ENCODE results near the gene PLK1.

PLK1 gene

GRCh38 chr16:23690771-23691482 is 12.2 kb downstream of the PLK1 start:
- H2AK5ac ChIP-seq (ENCODE audit: low read length, severe bottlenecking) = no peak overlapping the region
- 98% methylated on average over 24 of the region's 25 CpGs for WGBS
- H3K18ac ChIP-seq (ENCODE audit: low read depth in 1 of 2, low read length in 2 of 2) = no peak overlapping the region
- H3K4ac ChIP-seq (ENCODE audit: low read depth in 1 of 2, low read length in 2 of 2) = no peak overlapping the region
- no peak overlapping the region for H2BK5ac ChIP-seq (ENCODE audit: low read depth, low read length, poor library complexity, severe bottlenecking)
- no peaks in the 10 kb centered on the region for H3K9me3 ChIP-seq (ENCODE audit: control insufficient read depth, low read length)
- peaks cover 55 to 58% of the 10 kb centered on the region in 2 experiments for H3K36me3 ChIP-seq (ENCODE audit: control insufficient read depth in 1 of 2, insufficient read depth in 2 of 2, low read depth in 1 of 2, low read length in 2 of 2)
- peaks cover 24% of the 10 kb centered on the region for H3K4me1 ChIP-seq (ENCODE audit: control insufficient read depth, insufficient read depth, low read depth, low read length)
- no peak overlapping the region for H3K9ac ChIP-seq (ENCODE audit: low read length)
- H2BK15ac ChIP-seq (ENCODE audit: low read depth, poor library complexity, severe bottlenecking) = no peak overlapping the region
- DNase-seq = no peak
- H3K4me3 ChIP-seq (ENCODE audit: insufficient read depth in 1 of 2, low read depth in 1 of 2, low read length in 2 of 2) = no peak overlapping the region
- no peak overlapping the region for H2BK12ac ChIP-seq (ENCODE audit: low read length in 2 of 2)
- H3K14ac ChIP-seq (ENCODE audit: low read length in 2 of 2) = no peak overlapping the region
- H4K91ac ChIP-seq (ENCODE audit: low read length) = no peak overlapping the region
- no peak overlapping the region for H3K4me2 ChIP-seq (ENCODE audit: low read length, poor library complexity, severe bottlenecking)
- no peaks in the 10 kb centered on the region for H3K27me3 ChIP-seq (ENCODE audit: control insufficient read depth in 1 of 2, insufficient read depth in 1 of 2, low read length in 2 of 2)
- H3K27ac ChIP-seq (ENCODE audit: low read length, poor library complexity, severe bottlenecking) = no peak overlapping the region
- no peak overlapping the region for H4K8ac ChIP-seq (ENCODE audit: low read length)
- peaks cover 29% of the 10 kb centered on the region for H3K79me1 ChIP-seq (replicated peaks; ENCODE audit: low read length, poor library complexity, severe bottlenecking)
- no peak overlapping the region for H2BK120ac ChIP-seq (ENCODE audit: low read depth, low read length)
- no peak overlapping the region for H2AFZ ChIP-seq (ENCODE audit: low read depth, low read length)
- no peak overlapping the region for H3K23ac ChIP-seq (ENCODE audit: low read length in 2 of 2)

- peaks cover 24% of the 10 kb centered on the region for H3K4me1 ChIP-seq (ENCODE audit: control insufficient read depth, insufficient read depth, low read depth, low read length)
- no peaks in the 10 kb centered on the region for H3K27me3 ChIP-seq (ENCODE audit: control insufficient read depth in 1 of 2, insufficient read depth in 1 of 2, low read length in 2 of 2)
- no peak for DNase-seq
- H2BK5ac ChIP-seq (ENCODE audit: low read depth, low read length, poor library complexity, severe bottlenecking) = no peak overlapping the region
- no peak overlapping the region for H3K27ac ChIP-seq (ENCODE audit: low read length, poor library complexity, severe bottlenecking)
- no peak overlapping the region for H3K23ac ChIP-seq (ENCODE audit: low read length in 2 of 2)
- H3K14ac ChIP-seq (ENCODE audit: low read length in 2 of 2) = no peak overlapping the region
- no peak overlapping the region for H2BK15ac ChIP-seq (ENCODE audit: low read depth, poor library complexity, severe bottlenecking)
- H3K9me3 ChIP-seq (ENCODE audit: control insufficient read depth, low read length) = no peaks in the 10 kb centered on the region
- no peak overlapping the region for H4K8ac ChIP-seq (ENCODE audit: low read length)
- H3K9ac ChIP-seq (ENCODE audit: low read length) = no peak overlapping the region
- H2BK120ac ChIP-seq (ENCODE audit: low read depth, low read length) = no peak overlapping the region
- H3K4me3 ChIP-seq (ENCODE audit: insufficient read depth in 1 of 2, low read depth in 1 of 2, low read length in 2 of 2) = no peak overlapping the region
- no peak overlapping the region for H3K18ac ChIP-seq (ENCODE audit: low read depth in 1 of 2, low read length in 2 of 2)
- no peak overlapping the region for H3K4ac ChIP-seq (ENCODE audit: low read depth in 1 of 2, low read length in 2 of 2)
- H3K36me3 ChIP-seq (ENCODE audit: control insufficient read depth in 1 of 2, insufficient read depth in 2 of 2, low read depth in 1 of 2, low read length in 2 of 2) = peaks cover 49 to 55% of the 10 kb centered on the region in 2 experiments
- H4K91ac ChIP-seq (ENCODE audit: low read length) = no peak overlapping the region
- peaks cover 28% of the 10 kb centered on the region for H3K79me1 ChIP-seq (replicated peaks; ENCODE audit: low read length, poor library complexity, severe bottlenecking)
- no peak overlapping the region for H2AK5ac ChIP-seq (ENCODE audit: low read length, severe bottlenecking)
- no peak overlapping the region for H2AFZ ChIP-seq (ENCODE audit: low read depth, low read length)
- H3K4me2 ChIP-seq (ENCODE audit: low read length, poor library complexity, severe bottlenecking) = no peak overlapping the region
- H2BK12ac ChIP-seq (ENCODE audit: low read length in 2 of 2) = no peak overlapping the region
- WGBS = 98% methylated on average over 10 of the region's 10 CpGs
Measured at GRCh38 chr16:23691483-23692189, 12.9 kb downstream of the PLK1 start.

DNA sequence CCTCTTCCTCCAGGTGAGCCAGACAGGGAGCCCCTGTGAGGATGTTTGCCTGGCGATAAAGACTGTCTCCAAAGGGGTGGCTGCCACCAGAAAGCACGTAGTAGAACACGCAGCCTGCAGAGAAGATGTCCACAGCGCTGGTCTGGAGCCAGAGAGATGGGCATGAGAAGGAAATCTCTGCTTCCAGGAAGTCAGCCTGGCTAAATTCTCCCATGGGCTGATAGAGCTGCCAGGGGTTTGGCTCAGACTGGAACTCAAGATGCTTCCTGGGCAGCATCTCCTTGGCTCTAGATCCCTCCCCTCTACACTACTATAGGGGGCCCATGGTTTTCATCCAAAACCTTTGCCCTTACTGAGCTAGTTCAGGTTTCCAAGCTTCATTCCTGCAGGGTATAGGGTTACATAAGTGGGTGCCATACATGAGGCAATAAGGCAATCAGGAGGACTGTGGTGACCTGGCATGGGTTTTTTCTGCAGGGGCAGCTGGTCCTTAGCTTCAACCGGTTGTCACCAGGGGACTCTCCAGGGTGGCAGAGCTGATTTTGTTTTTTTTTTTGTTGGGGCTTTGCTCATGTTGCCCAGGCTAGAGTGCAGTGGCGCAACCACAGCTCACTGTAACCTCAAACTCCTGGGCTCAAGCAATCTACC is 13.6 kb downstream of the PLK1 start:
- H2AK5ac ChIP-seq (ENCODE audit: low read length, severe bottlenecking) = no peak overlapping the region
- H3K23ac ChIP-seq (ENCODE audit: low read length in 2 of 2) = no peak overlapping the region
- H3K79me1 ChIP-seq (replicated peaks; ENCODE audit: low read length, poor library complexity, severe bottlenecking) = peaks cover 24% of the 10 kb centered on the region
- H3K9me3 ChIP-seq (ENCODE audit: control insufficient read depth, low read length) = no peaks in the 10 kb centered on the region
- no peak overlapping the region for H3K4me2 ChIP-seq (ENCODE audit: low read length, poor library complexity, severe bottlenecking)
- no peak overlapping the region for H3K9ac ChIP-seq (ENCODE audit: low read length)
- H4K91ac ChIP-seq (ENCODE audit: low read length) = no peak overlapping the region
- no peak overlapping the region for H2BK15ac ChIP-seq (ENCODE audit: low read depth, poor library complexity, severe bottlenecking)
- WGBS = over 99% methylated on average over 6 of the region's 6 CpGs
- H3K4me3 ChIP-seq (ENCODE audit: insufficient read depth in 1 of 2, low read depth in 1 of 2, low read length in 2 of 2) = no peak overlapping the region
- H2AFZ ChIP-seq (ENCODE audit: low read depth, low read length) = no peak overlapping the region
- H3K14ac ChIP-seq (ENCODE audit: low read length in 2 of 2) = no peak overlapping the region
- DNase-seq = no peak
- H3K27me3 ChIP-seq (ENCODE audit: control insufficient read depth in 1 of 2, insufficient read depth in 1 of 2, low read length in 2 of 2) = no peaks in the 10 kb centered on the region
- no peak overlapping the region for H2BK5ac ChIP-seq (ENCODE audit: low read depth, low read length, poor library complexity, severe bottlenecking)
- no peak overlapping the region for H3K18ac ChIP-seq (ENCODE audit: low read depth in 1 of 2, low read length in 2 of 2)
- no peak overlapping the region for H2BK12ac ChIP-seq (ENCODE audit: low read length in 2 of 2)
- H2BK120ac ChIP-seq (ENCODE audit: low read depth, low read length) = no peak overlapping the region
- H3K4ac ChIP-seq (ENCODE audit: low read depth in 1 of 2, low read length in 2 of 2) = no peak overlapping the region
- no peak overlapping the region for H3K27ac ChIP-seq (ENCODE audit: low read length, poor library complexity, severe bottlenecking)
- no peak overlapping the region for H4K8ac ChIP-seq (ENCODE audit: low read length)
- peaks cover 42 to 51% of the 10 kb centered on the region in 2 experiments for H3K36me3 ChIP-seq (ENCODE audit: control insufficient read depth in 1 of 2, insufficient read depth in 2 of 2, low read depth in 1 of 2, low read length in 2 of 2)
- H3K4me1 ChIP-seq (ENCODE audit: control insufficient read depth, insufficient read depth, low read depth, low read length) = peaks cover 24% of the 10 kb centered on the region

- Histone ChIP-seq H2AK5ac (ENCODE audit: low read length, severe bottlenecking) (no peak overlapping the region), H3K27me3 (ENCODE audit: control insufficient read depth in 1 of 2, insufficient read depth in 1 of 2, low read length in 2 of 2) (no peaks in the 10 kb centered on the region), H3K4ac (ENCODE audit: low read depth in 1 of 2, low read length in 2 of 2) (peak overlapping the region in 1 of 2 experiments; percentile 14), H2BK12ac (ENCODE audit: low read length in 2 of 2) (no peak overlapping the region), H3K9me3 (ENCODE audit: control insufficient read depth, low read length) (no peaks in the 10 kb centered on the region), H3K27ac (ENCODE audit: low read length, poor library complexity, severe bottlenecking) (peak overlapping the region; percentile 19), H3K4me3 (ENCODE audit: insufficient read depth in 1 of 2, low read depth in 1 of 2, low read length in 2 of 2) (peak overlapping the region in 1 of 2 experiments; percentile 57), H2AFZ (ENCODE audit: low read depth, low read length) (peak overlapping the region; percentile 88), H3K18ac (ENCODE audit: low read depth in 1 of 2, low read length in 2 of 2) (peak overlapping the region; percentile 4 to 74), H3K23ac (ENCODE audit: low read length in 2 of 2) (no peak overlapping the region), H3K9ac (ENCODE audit: low read length) (peak overlapping the region; percentile 59), H4K91ac (ENCODE audit: low read length) (no peak overlapping the region), H2BK120ac (ENCODE audit: low read depth, low read length) (no peak overlapping the region), H3K14ac (ENCODE audit: low read length in 2 of 2) (no peak overlapping the region), H3K4me1 (ENCODE audit: control insufficient read depth, insufficient read depth, low read depth, low read length) (peaks cover 24% of the 10 kb centered on the region), H2BK5ac (ENCODE audit: low read depth, low read length, poor library complexity, severe bottlenecking) (no peak overlapping the region), H3K4me2 (ENCODE audit: low read length, poor library complexity, severe bottlenecking) (peak overlapping the region; percentile 64), H4K8ac (ENCODE audit: low read length) (peak overlapping the region; percentile 87), H3K36me3 (ENCODE audit: control insufficient read depth in 1 of 2, insufficient read depth in 2 of 2, low read depth in 1 of 2, low read length in 2 of 2) (peaks cover 23 to 33% of the 10 kb centered on the region in 2 experiments), H3K79me1 (replicated peaks; ENCODE audit: low read length, poor library complexity, severe bottlenecking) (peaks cover 7% of the 10 kb centered on the region), H2BK15ac (ENCODE audit: low read depth, poor library complexity, severe bottlenecking) (no peak overlapping the region)
- no peak for DNase-seq
- 97% methylated on average over 3 of the region's 4 CpGs for WGBS
Measured at GRCh38 chr16:23694265-23694643, 15.6 kb downstream of the PLK1 start.
